Measurements from ENCODE around the gene ARMC9. TPM values are rescaled to one million over a fixed set of nuclear protein-coding genes. Genes with fewer than 3 reads are reported as not detected.
"Not testable (repeated sequence)": the region's sequence is repeated elsewhere in the genome, so short reads cannot be mapped to it uniquely, and the experiment has no call there.

Gene ARMC9
- total RNA-seq, 2 donors from 2014 or later: 2.0 to 4.0 TPM

GRCh38 chr2:231191896-231192872 lies 6.2 kb upstream of the ARMC9 start:
- H3K9me3 Mint-ChIP-seq: no peaks in the 10 kb centered on the region

DNA sequence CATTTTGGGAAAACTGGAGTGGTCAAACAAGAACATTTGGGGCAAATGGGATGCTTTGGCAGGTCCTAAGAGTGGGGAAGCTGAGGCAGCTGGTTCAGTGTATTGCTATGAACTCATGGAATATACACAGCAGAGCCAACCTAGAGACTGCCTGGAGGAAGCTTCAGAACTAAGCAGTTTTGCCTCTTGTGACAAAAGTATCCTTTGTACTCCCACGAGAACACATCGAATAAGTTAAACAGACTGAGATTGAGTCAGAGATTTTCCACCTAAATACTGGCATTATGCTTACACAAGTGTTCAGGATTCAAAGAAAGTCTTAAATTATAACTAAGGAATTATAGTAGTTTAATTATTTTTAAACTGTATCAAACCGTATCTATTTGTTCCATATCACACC lies 5.2 kb upstream of the ARMC9 start:
- ATAC-seq: no peak
- Mint-ChIP-seq H3K9me3 (no peaks in the 10 kb centered on the region), H3K36me3 (no peaks in the 10 kb centered on the region), H3K27ac (no peak overlapping the region)
- DNase-seq (ENCODE audit: low spot score in 2 of 2): no peak

More at GRCh38 chr2:231191896-231192872, 6.2 kb upstream of the ARMC9 start:
- DNase-seq (ENCODE audit: low spot score in 2 of 2) (no peak), ATAC-seq (no peak)
- H3K36me3 Mint-ChIP-seq: no peaks in the 10 kb centered on the region
- no peak overlapping the region for H3K27ac Mint-ChIP-seq

DNA sequence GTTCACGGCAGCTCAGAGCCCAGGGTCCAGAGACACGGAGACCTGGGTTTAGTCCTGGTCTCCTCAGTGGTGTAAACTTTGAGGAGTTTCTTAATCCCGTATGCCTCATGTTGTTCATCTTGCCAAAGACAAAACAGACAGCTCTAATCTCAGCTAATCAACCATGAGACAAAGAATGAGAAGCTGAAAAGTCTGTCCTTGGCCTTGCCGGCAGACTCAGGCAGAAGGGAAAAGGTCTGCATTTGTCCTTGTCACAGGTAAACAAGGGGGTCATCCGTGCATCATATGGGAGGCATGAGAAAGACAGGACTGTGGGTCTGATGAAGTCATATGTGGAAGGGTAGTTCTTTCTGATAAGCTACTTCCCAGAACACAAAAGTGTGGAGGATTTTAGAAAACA lies 1.8 kb upstream of the ARMC9 start:
- DNase-seq (ENCODE audit: low spot score in 2 of 2) (peak in 1 of 2 donors; percentile 4), ATAC-seq (no peak)
- H3K9me3 Mint-ChIP-seq: no peaks in the 10 kb centered on the region
- H3K36me3 Mint-ChIP-seq: no peaks in the 10 kb centered on the region
- no peak overlapping the region for H3K27ac Mint-ChIP-seq

- not testable (repeated sequence) for ATAC-seq; H3K27ac Mint-ChIP-seq; DNase-seq (ENCODE audit: low spot score in 2 of 2); H3K9me3 Mint-ChIP-seq; H3K36me3 Mint-ChIP-seq
These were observed 1.2 kb upstream of the ARMC9 start for GRCh38 chr2:231197196-231197595.

DNA sequence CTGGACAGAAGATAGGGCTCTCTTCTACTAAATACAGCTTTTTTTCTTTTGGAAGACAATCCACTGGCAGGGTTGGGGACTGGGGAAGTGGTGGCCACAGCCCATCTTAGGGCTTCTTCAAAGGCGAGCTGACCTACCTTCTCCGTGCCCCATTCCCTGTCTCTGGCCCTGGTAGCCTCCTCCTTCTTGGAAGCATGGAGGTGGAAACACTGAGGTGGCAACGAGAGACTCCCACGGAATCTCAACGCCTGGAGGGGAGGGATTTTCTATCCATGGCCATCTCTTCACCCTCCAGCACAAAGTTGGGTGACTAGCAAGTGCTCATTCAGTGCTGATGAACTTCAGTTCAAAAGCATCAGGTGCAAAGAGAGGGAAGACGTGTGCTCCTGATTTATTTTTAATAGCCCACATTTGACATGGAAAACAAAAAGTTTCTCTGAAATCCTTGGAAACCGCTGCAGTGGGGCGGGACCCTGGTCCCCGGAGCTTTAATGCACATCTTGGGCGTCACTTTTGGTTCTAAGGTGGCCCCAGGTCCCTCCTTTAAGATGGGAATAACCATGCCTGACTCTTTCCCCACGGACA lies 633 bp upstream of the ARMC9 start:
- H3K36me3 Mint-ChIP-seq: no peaks in the 10 kb centered on the region
- ATAC-seq: no peak

GRCh38 chr2:231199219-231199618 lies 788 bp downstream of the ARMC9 start:
- Mint-ChIP-seq H3K9me3 (no peaks in the 10 kb centered on the region), H3K36me3 (no peaks in the 10 kb centered on the region), H3K27ac (peak overlapping the region in 1 of 2 donors; percentile 31)
- no peak for ATAC-seq
- no peak for DNase-seq (ENCODE audit: low spot score in 2 of 2)

More for the DNA sequence above, 633 bp upstream of the ARMC9 start:
- peak in 1 of 2 donors; percentile 14 for DNase-seq (ENCODE audit: low spot score in 2 of 2)
- H3K27ac Mint-ChIP-seq: peak overlapping the region; percentile 50 to 93
- H3K9me3 Mint-ChIP-seq: no peaks in the 10 kb centered on the region

- Mint-ChIP-seq H3K27ac (no peak overlapping the region), H3K36me3 (no peaks in the 10 kb centered on the region), H3K9me3 (no peaks in the 10 kb centered on the region)
- no peak for ATAC-seq
- no peak for DNase-seq (ENCODE audit: low spot score in 2 of 2)
These were observed 2.5 kb downstream of the ARMC9 start for GRCh38 chr2:231200805-231201474.

GRCh38 chr2:231201475-231201814 lies 3.0 kb downstream of the ARMC9 start:
- no peak for DNase-seq (ENCODE audit: low spot score in 2 of 2)
- Mint-ChIP-seq H3K27ac (no peak overlapping the region), H3K36me3 (no peaks in the 10 kb centered on the region), H3K9me3 (no peaks in the 10 kb centered on the region)
- ATAC-seq: no peak

DNA sequence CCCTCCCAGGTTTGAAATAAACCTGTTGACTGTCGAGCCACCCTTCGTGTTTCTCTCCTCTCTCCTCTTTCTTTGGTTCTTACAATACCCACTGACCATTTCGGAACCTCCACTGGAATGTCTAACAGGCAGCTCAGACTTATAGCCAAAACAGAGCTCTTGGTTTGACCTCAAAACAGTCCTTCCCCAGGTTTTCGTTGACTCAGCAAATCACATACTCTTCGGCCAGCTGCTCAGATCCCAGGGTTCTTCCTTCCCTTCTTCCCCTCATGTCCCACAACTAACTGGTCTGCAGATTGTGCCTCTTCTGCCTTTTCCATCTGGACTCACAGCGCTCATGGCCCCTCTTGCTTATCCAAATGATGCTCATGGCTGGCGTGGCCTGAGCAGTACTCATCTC lies 4.7 kb downstream of the ARMC9 start:
- ATAC-seq (no peak), DNase-seq (ENCODE audit: low spot score in 2 of 2) (no peak)
- H3K27ac Mint-ChIP-seq: no peak overlapping the region
- H3K9me3 Mint-ChIP-seq: no peaks in the 10 kb centered on the region
- no peaks in the 10 kb centered on the region for H3K36me3 Mint-ChIP-seq

GRCh38 chr2:231204146-231204545 lies 5.7 kb downstream of the ARMC9 start:
- Mint-ChIP-seq H3K27ac (no peak overlapping the region), H3K36me3 (no peaks in the 10 kb centered on the region), H3K9me3 (no peaks in the 10 kb centered on the region)

GRCh38 chr2:231204581-231204980 lies 6.2 kb downstream of the ARMC9 start:
- no peak for ATAC-seq
- Mint-ChIP-seq H3K27ac (no peak overlapping the region), H3K9me3 (no peaks in the 10 kb centered on the region), H3K36me3 (no peaks in the 10 kb centered on the region)
- no peak for DNase-seq (ENCODE audit: low spot score in 2 of 2)

More at GRCh38 chr2:231204146-231204545, 5.7 kb downstream of the ARMC9 start:
- no peak for ATAC-seq
- DNase-seq (ENCODE audit: low spot score in 2 of 2): no peak

GRCh38 chr2:231207734-231208133 lies 9.3 kb downstream of the ARMC9 start:
- Mint-ChIP-seq H3K27ac (no peak overlapping the region), H3K9me3 (no peaks in the 10 kb centered on the region), H3K36me3 (no peaks in the 10 kb centered on the region)
- no peak for ATAC-seq
- no peak for DNase-seq (ENCODE audit: low spot score in 2 of 2)

GRCh38 chr2:231210782-231211181 lies 12.4 kb downstream of the ARMC9 start:
- H3K36me3 Mint-ChIP-seq: no peaks in the 10 kb centered on the region
- H3K27ac Mint-ChIP-seq: no peak overlapping the region
- H3K9me3 Mint-ChIP-seq: no peaks in the 10 kb centered on the region
- DNase-seq (ENCODE audit: low spot score in 2 of 2) (no peak), ATAC-seq (no peak)

DNA sequence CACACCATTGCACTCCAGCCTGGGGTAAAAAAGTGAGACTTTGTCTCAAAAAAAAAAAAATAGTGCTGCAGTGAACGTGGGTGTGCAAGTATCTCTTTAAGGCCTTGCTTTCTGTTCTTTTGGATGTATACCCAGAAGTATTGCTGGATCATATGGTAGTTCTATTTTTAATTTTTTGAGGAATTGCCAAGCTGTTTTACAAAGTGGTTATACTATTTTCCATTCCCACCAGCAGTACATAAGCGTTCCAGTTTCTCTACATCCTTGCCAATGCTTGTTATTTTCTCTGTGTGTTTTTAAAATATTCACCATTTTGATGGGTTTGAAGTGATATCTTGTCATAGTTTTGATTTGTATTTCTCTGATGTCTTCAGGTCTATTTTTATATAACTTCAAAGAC lies 13.1 kb downstream of the ARMC9 start:
- H3K9me3 Mint-ChIP-seq: no peaks in the 10 kb centered on the region
- no peaks in the 10 kb centered on the region for H3K36me3 Mint-ChIP-seq
- H3K27ac Mint-ChIP-seq: no peak overlapping the region
- no peak for DNase-seq (ENCODE audit: low spot score in 2 of 2)
- ATAC-seq: no peak

GRCh38 chr2:231212329-231212845 lies 14.0 kb downstream of the ARMC9 start:
- ATAC-seq: peak in 1 of 2 donors; percentile 32
- Mint-ChIP-seq H3K36me3 (no peaks in the 10 kb centered on the region), H3K9me3 (no peaks in the 10 kb centered on the region), H3K27ac (peak overlapping the region in 1 of 2 donors; percentile 12)
- no peak for DNase-seq (ENCODE audit: low spot score in 2 of 2)

- Mint-ChIP-seq H3K9me3 (no peaks in the 10 kb centered on the region), H3K27ac (no peak overlapping the region), H3K36me3 (no peaks in the 10 kb centered on the region)
- DNase-seq (ENCODE audit: low spot score in 2 of 2) (no peak), ATAC-seq (no peak)
These were observed 15.7 kb downstream of the ARMC9 start for GRCh38 chr2:231213931-231214642.

Measured in activated naive CD4-positive, alpha-beta T cell treated with anti-CD3 and anti-CD28 coated beads, Interleukin-2, amount 50 U/mL, for 72 hours (primary cell).